Epidermal melanocyte (primary cell): ENCODE measurements around the gene ZNF646.

Source experiments
- DNase-seq: peaks from one replicate; pipeline ENCODE4 v3.0.0; 2011; ENCODE audit warnings: low spot score; ENCODE audit not compliant: insufficient read length

Gene ZNF646

GRCh38 chr16:31108035-31108793 lies 34.0 kb downstream of the ZNF646 start, which contains the start of gene BCKDK:
BCKDK (plus strand) TSS chr16:31108386; CDS start chr16:31109224, 838 bp downstream.
- peak; percentile 92 for DNase-seq

GRCh38 chr16:31108794-31109558 lies 34.8 kb downstream of the ZNF646 start:
- peak; percentile 15 for DNase-seq

DNA sequence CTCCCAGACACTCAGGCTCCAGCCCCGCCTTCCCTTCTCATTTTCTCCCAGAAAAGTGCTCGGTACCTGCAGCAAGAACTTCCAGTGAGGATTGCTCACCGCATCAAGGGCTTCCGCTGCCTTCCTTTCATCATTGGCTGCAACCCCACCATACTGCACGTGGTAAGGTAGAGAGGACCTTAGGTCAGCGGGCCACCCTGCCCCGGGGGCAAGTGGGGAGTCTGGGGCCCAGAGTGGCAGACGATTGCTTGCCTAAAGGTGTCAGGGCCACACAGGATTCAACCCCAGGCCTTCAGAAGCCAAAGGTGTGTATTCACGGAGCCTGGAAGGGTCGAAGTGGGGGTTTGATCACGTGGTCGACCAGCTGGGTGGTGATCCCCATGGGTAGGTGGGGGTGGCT lies 35.4 kb downstream of the ZNF646 start:
- peak; percentile 2 for DNase-seq

DNA sequence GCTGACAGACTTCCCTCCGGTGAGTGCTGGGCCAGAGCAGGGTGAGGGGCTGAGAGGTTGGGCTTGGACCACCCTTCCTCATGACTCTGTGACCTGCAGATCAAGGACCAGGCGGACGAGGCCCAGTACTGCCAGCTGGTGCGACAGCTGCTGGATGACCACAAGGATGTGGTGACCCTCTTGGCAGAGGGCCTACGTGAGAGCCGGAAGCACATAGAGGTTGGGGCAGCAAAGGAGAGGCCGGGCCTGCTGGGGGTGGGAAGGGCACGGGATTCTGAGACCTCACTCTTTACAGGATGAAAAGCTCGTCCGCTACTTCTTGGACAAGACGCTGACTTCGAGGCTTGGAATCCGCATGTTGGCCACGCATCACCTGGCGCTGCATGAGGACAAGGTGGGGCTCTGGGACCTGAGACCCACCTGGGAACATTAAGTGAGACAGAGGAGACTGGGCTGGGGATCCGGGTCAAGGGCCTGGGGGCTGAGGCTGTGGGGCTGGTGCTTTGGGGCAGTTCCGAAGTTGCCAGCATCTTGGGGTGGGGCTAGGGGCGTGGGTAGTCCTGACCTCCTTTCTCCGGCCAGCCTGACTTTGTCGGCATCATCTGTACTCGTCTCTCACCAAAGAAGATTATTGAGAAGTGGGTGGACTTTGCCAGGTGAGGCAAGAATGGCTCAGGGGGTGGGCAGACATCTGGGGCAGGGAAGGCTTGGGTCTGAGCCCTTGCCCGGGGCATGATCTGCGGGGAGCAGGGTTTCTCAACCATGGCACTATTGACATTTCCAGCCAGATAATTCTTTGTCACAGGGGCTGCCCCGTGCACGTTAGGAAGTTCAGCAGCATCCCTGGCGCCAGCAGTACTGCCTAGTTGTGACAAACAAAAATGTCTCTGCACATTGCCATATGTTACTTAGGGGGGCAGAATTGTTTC lies 36.1 kb downstream of the ZNF646 start:
- peak; percentile 7 for DNase-seq

DNA sequence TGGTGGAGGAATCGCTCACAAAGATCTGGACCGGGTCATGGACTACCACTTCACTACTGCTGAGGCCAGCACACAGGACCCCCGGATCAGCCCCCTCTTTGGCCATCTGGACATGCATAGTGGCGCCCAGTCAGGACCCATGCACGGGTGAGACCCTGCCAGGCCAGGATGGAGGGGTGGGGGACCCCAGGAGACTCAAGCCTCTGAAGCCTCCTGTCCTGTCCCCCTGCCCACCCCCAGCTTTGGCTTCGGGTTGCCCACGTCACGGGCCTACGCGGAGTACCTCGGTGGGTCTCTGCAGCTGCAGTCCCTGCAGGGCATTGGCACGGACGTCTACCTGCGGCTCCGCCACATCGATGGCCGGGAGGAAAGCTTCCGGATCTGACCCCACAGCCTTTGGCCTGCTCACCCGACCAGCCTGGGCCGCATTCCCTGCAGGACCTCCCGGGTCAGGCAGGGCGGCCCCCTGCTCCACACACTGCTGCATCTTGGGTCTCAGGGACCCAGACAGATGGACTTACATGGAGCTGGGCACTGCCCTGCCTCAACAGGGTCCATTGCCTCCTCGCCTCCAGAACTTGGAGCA lies 37.8 kb downstream of the ZNF646 start:
- DNase-seq, result no peak

DNA sequence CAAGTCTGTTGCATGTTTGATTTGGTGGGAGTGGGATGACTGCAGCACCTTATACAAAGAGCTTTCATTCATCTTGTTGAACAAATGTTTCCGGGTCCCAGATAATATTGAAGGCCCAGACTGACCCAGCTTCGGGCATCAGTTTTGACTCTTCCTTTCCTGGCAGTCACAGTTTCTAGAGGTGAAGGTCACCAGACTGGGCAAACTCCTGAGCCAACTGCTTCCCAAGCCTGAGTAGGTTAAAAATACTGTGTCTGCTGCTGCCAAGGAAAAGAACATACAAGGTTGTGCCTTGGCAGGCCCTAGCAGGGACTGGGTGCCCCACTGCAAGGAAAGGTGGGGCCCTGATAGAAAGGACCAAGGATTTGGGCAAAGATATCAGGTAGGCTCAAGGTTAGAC lies 38.5 kb downstream of the ZNF646 start:
- DNase-seq, result no peak

- no peak for DNase-seq
These were observed 39.2 kb downstream of the ZNF646 start for GRCh38 chr16:31113121-31114120.

GRCh38 chr16:31114468-31114867 lies 40.2 kb downstream of the ZNF646 start:
- DNase-seq, result no peak

- peak; percentile 98 for DNase-seq
These were observed 43.4 kb downstream of the ZNF646 start, which contains the start of gene KAT8 for GRCh38 chr16:31117384-31118222. KAT8 (plus strand) TSS chr16:31117664; CDS start chr16:31117682, 18 bp downstream.

- peak; percentile 10 for DNase-seq
These were observed 44.3 kb downstream of the ZNF646 start for GRCh38 chr16:31118223-31119155.

DNA sequence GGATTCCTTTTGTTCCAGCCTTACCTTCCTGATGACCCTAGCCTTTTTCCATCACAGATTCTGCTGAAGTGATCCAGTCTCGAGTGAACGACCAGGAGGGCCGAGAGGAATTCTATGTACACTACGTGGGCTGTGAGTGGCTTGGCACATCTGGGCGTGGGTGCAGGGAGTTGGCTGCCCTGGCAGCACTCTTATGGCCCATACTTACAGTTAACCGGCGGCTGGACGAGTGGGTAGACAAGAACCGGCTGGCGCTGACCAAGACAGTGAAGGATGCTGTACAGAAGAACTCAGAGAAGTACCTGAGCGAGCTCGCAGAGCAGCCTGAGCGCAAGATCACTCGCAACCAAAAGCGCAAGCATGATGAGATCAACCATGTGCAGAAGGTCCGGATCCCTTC lies 45.9 kb downstream of the ZNF646 start:
- no peak for DNase-seq

DNA sequence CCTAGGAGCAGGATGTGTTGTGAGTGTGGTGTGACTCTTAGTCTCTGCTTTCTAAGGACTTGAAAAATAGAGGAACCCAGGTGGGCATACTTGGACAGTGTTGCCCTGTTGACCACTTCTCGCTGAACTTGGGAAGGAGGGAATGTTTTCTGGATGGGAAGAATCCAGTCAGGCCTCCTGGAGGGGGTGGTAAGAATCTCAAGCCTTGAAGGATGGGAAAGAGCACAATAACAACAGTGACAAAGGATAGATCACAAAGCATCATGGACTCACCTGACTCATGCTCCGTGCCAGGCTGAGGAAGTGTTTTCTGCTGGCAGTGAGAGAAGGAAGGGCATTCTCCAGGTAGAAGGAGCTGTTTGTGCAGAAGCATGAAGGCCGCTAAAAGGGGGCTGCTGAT lies 51.6 kb downstream of the ZNF646 start:
- no peak for DNase-seq

GRCh38 chr16:31127182-31127581 lies 53.0 kb downstream of the ZNF646 start:
- no peak for DNase-seq

- no peak for DNase-seq
These were observed 54.7 kb downstream of the ZNF646 start for GRCh38 chr16:31128711-31129567.

DNA sequence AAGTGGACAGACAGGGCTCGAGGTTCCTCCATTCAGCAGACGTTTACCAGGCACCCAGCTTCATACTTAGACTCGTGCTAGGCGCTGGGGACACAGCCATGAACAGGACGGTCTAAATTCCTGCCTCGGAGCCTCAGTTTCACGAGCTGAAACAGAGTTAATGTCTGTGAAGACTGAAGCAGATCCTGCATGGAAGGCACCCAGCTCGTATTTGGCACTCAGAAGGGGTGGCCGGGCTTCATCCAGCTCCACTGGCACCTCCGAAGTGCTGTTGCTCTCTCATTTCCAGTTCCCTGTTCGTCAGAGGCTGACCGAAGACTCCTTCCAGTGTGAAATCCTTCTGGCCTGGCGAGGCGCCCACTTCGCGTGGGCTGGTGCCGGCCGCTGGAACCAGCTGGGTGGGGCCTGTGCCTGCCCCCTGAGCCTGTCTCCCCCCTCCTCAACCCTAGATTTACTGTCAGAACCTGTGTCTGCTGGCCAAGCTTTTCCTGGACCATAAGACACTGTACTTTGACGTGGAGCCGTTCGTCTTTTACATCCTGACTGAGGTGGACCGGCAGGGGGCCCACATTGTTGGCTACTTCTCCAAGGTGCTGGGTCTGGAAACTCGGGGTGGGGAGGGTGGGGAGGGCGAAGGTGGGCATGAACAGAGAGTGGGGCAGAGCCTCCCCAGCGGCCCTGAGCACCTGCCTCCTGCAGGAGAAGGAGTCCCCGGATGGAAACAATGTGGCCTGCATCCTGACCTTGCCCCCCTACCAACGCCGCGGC lies 55.5 kb downstream of the ZNF646 start:
- DNase-seq, result no peak

- no peak for DNase-seq
These were observed 56.2 kb downstream of the ZNF646 start for GRCh38 chr16:31130336-31130891.
